Activated T-helper 17 cell treated with anti-CD3 and anti-CD28 coated beads, Interleukin-2, amount 50 U/mL, for 72 hours (primary cell): Measurements from ENCODE around the gene SMIM36. TPM values are rescaled to one million over a fixed set of nuclear protein-coding genes. Genes with fewer than 3 reads are reported as not detected.
"Not testable (repeated sequence)": the region's sequence is repeated elsewhere in the genome, so short reads cannot be mapped to it uniquely, and the experiment has no call there.

Experiments
- ATAC-seq: fragments of 150-1000 bp; cut with Tn5 transposase; replicated peaks from 2 replicates; pipeline ENCODE4 v1.10.0; 2021; ENCODE audit warnings: mild to moderate bottlenecking, moderate library complexity
- H3K27ac Mint-ChIP-seq: one replicate; pipeline ENCODE4 v1.8.0; 2022; ENCODE audit warnings: mixed read lengths
- H3K27me3 Mint-ChIP-seq: one replicate; pipeline ENCODE4 v1.8.0; 2022; ENCODE audit warnings: mixed read lengths
- H3K36me3 Mint-ChIP-seq: one replicate; pipeline ENCODE4 v1.8.0; 2022; ENCODE audit warnings: low read depth, mild to moderate bottlenecking, mixed read lengths
- H3K4me1 Mint-ChIP-seq: one replicate; pipeline ENCODE4 v1.8.0; 2022; ENCODE audit warnings: mixed read lengths
- H3K4me3 Mint-ChIP-seq: one replicate; pipeline ENCODE4 v1.8.0; 2022; ENCODE audit warnings: mild to moderate bottlenecking, mixed read lengths
- H3K9me3 Mint-ChIP-seq: one replicate; pipeline ENCODE4 v1.8.0; 2022; ENCODE audit warnings: mixed read lengths
- total RNA-seq, 2 donors: library from RNA; stranded (reverse); gene quantifications; one replicate each; pipeline ENCODE4 v1.2.3, GENCODE V29; 2022

Gene SMIM36
- total RNA-seq, 2 donors from 2014 or later: not detected

- H3K4me1 Mint-ChIP-seq: peaks cover 5% of the 10 kb centered on the region
- H3K36me3 Mint-ChIP-seq: no peaks in the 10 kb centered on the region
- H3K27ac Mint-ChIP-seq: no peak overlapping the region
- no peak for ATAC-seq
- H3K27me3 Mint-ChIP-seq: peaks cover 12% of the 10 kb centered on the region
- no peak overlapping the region for H3K4me3 Mint-ChIP-seq
- no peaks in the 10 kb centered on the region for H3K9me3 Mint-ChIP-seq
These were observed 70.9 kb downstream of the SMIM36 start for GRCh38 chr17:55440391-55440790.

- ATAC-seq: no peak
- H3K4me1 Mint-ChIP-seq: peaks cover 22% of the 10 kb centered on the region
- no peak overlapping the region for H3K27ac Mint-ChIP-seq
- peaks cover 22% of the 10 kb centered on the region for H3K27me3 Mint-ChIP-seq
- H3K36me3 Mint-ChIP-seq: no peaks in the 10 kb centered on the region
- no peak overlapping the region for H3K4me3 Mint-ChIP-seq
- H3K9me3 Mint-ChIP-seq: no peaks in the 10 kb centered on the region
These were observed 74.1 kb downstream of the SMIM36 start for GRCh38 chr17:55437159-55437605.

- no peaks in the 10 kb centered on the region for H3K36me3 Mint-ChIP-seq
- peaks cover 22% of the 10 kb centered on the region for H3K27me3 Mint-ChIP-seq
- no peak overlapping the region for H3K27ac Mint-ChIP-seq
- H3K4me1 Mint-ChIP-seq: peaks cover 22% of the 10 kb centered on the region
- no peak overlapping the region for H3K4me3 Mint-ChIP-seq
- no peaks in the 10 kb centered on the region for H3K9me3 Mint-ChIP-seq
- peak; percentile 43 for ATAC-seq
These were observed 74.8 kb downstream of the SMIM36 start for GRCh38 chr17:55436224-55437158.

GRCh38 chr17:55435408-55435807 lies 75.8 kb downstream of the SMIM36 start:
- Mint-ChIP-seq H3K4me1 (peaks cover 22% of the 10 kb centered on the region), H3K27me3 (peaks cover 22% of the 10 kb centered on the region), H3K36me3 (no peaks in the 10 kb centered on the region), H3K9me3 (no peaks in the 10 kb centered on the region), H3K4me3 (no peak overlapping the region), H3K27ac (no peak overlapping the region)
- ATAC-seq: no peak

- Mint-ChIP-seq H3K27ac (no peak overlapping the region), H3K4me3 (no peak overlapping the region), H3K27me3 (peaks cover 22% of the 10 kb centered on the region), H3K4me1 (peaks cover 22% of the 10 kb centered on the region), H3K36me3 (no peaks in the 10 kb centered on the region), H3K9me3 (no peaks in the 10 kb centered on the region)
- peak; percentile 80 for ATAC-seq
These were observed 76.5 kb downstream of the SMIM36 start for GRCh38 chr17:55434721-55435120.

- no peaks in the 10 kb centered on the region for H3K9me3 Mint-ChIP-seq
- no peak overlapping the region for H3K27ac Mint-ChIP-seq
- H3K36me3 Mint-ChIP-seq: no peaks in the 10 kb centered on the region
- peaks cover 22% of the 10 kb centered on the region for H3K4me1 Mint-ChIP-seq
- peaks cover 20% of the 10 kb centered on the region for H3K27me3 Mint-ChIP-seq
- ATAC-seq: no peak
- H3K4me3 Mint-ChIP-seq: no peak overlapping the region
These were observed 77.4 kb downstream of the SMIM36 start for GRCh38 chr17:55433629-55434422.

- peak; percentile 59 for ATAC-seq
- Mint-ChIP-seq H3K4me3 (peak overlapping the region; percentile 44), H3K27ac (peak overlapping the region; percentile 52), H3K36me3 (no peaks in the 10 kb centered on the region), H3K4me1 (peaks cover 22% of the 10 kb centered on the region), H3K9me3 (no peaks in the 10 kb centered on the region), H3K27me3 (peaks cover 20% of the 10 kb centered on the region)
These were observed 78.1 kb downstream of the SMIM36 start for GRCh38 chr17:55433029-55433628.

GRCh38 chr17:55432358-55433028 lies 78.8 kb downstream of the SMIM36 start:
- no peaks in the 10 kb centered on the region for H3K36me3 Mint-ChIP-seq
- peak overlapping the region; percentile 52 for H3K27ac Mint-ChIP-seq
- peaks cover 16% of the 10 kb centered on the region for H3K27me3 Mint-ChIP-seq
- peaks cover 22% of the 10 kb centered on the region for H3K4me1 Mint-ChIP-seq
- H3K4me3 Mint-ChIP-seq: peak overlapping the region; percentile 44
- ATAC-seq: peak; percentile 37
- H3K9me3 Mint-ChIP-seq: no peaks in the 10 kb centered on the region

GRCh38 chr17:55431914-55432313 lies 79.3 kb downstream of the SMIM36 start:
- Mint-ChIP-seq H3K4me1 (peaks cover 21% of the 10 kb centered on the region), H3K27me3 (peaks cover 16% of the 10 kb centered on the region)
- not testable (repeated sequence) for H3K4me3 Mint-ChIP-seq, H3K27ac Mint-ChIP-seq, H3K36me3 Mint-ChIP-seq, ATAC-seq, H3K9me3 Mint-ChIP-seq

- Mint-ChIP-seq H3K36me3 (no peaks in the 10 kb centered on the region), H3K27ac (no peak overlapping the region), H3K4me1 (peaks cover 16% of the 10 kb centered on the region), H3K27me3 (peaks cover 19% of the 10 kb centered on the region), H3K4me3 (no peak overlapping the region), H3K9me3 (no peaks in the 10 kb centered on the region)
- ATAC-seq: no peak
These were observed 80.5 kb downstream of the SMIM36 start for GRCh38 chr17:55430541-55431288.

- peaks cover 3% of the 10 kb centered on the region for H3K4me1 Mint-ChIP-seq
- no peak for ATAC-seq
- peaks cover 32% of the 10 kb centered on the region for H3K27me3 Mint-ChIP-seq
- H3K27ac Mint-ChIP-seq: no peak overlapping the region
- no peaks in the 10 kb centered on the region for H3K9me3 Mint-ChIP-seq
- H3K36me3 Mint-ChIP-seq: no peaks in the 10 kb centered on the region
- H3K4me3 Mint-ChIP-seq: no peak overlapping the region
These were observed 83.7 kb downstream of the SMIM36 start for GRCh38 chr17:55427587-55427882.

GRCh38 chr17:55426851-55427586 lies 84.2 kb downstream of the SMIM36 start:
- peaks cover 32% of the 10 kb centered on the region for H3K27me3 Mint-ChIP-seq
- H3K4me3 Mint-ChIP-seq: no peak overlapping the region
- no peaks in the 10 kb centered on the region for H3K4me1 Mint-ChIP-seq
- H3K36me3 Mint-ChIP-seq: no peaks in the 10 kb centered on the region
- peak; percentile 21 for ATAC-seq
- H3K9me3 Mint-ChIP-seq: no peaks in the 10 kb centered on the region
- no peak overlapping the region for H3K27ac Mint-ChIP-seq

- peaks cover 6% of the 10 kb centered on the region for H3K36me3 Mint-ChIP-seq
- no peaks in the 10 kb centered on the region for H3K9me3 Mint-ChIP-seq
- H3K4me3 Mint-ChIP-seq: no peak overlapping the region
- no peak for ATAC-seq
- H3K4me1 Mint-ChIP-seq: no peaks in the 10 kb centered on the region
- no peak overlapping the region for H3K27ac Mint-ChIP-seq
- H3K27me3 Mint-ChIP-seq: peaks cover 32% of the 10 kb centered on the region
These were observed 86.2 kb downstream of the SMIM36 start for GRCh38 chr17:55424893-55425540.
